ENCODE results near the gene NXNL1.

- TF ChIP-seq POLR2AphosphoS5 (IDR thresholded peaks at IDR 0.05) (peak; percentile 54 to 72), CTCF (IDR thresholded peaks at IDR 0.05) (no peak), POLR2A (IDR thresholded peaks at IDR 0.05; ENCODE audit: low read depth) (no peak)
Observed at GRCh38 chr19:17468302-17469091, 7.8 kb upstream of the NXNL1 start.
